ENCODE data around the gene CEP112.
"Not testable (repeated sequence)": the region's sequence is repeated elsewhere in the genome, so short reads cannot be mapped to it uniquely, and the experiment has no call there.

- not testable (repeated sequence) for TF ChIP-seq CTCF (IDR thresholded peaks at IDR 0.05); ZFX (IDR thresholded peaks at IDR 0.05; ENCODE audit: borderline replicate concordance)
These were observed 111.3 kb downstream of the CEP112 start for GRCh38 chr17:66080670-66081069.
